Activated CD4-positive, alpha-beta memory T cell treated with anti-CD3 and anti-CD28 coated beads, Interleukin-2, amount 10 ng/mL, durations not matched to agents 7 days and 5 days (primary cell): ENCODE results near the gene RAB26. TPM values are rescaled to one million over a fixed set of nuclear protein-coding genes. Genes with fewer than 3 reads are reported as not detected.
"Not testable (repeated sequence)": the region's sequence is repeated elsewhere in the genome, so short reads cannot be mapped to it uniquely, and the experiment has no call there.

Experiments used
- CTCF ChIA-PET: fragments of 350-600 bp; sonication (Branson Sonifier 250); formaldehyde crosslinking; loops from one replicate; lab custom pipeline; 2021; ENCODE audit warnings: antibody characterized with exemption, inconsistent platforms; lab: Charles Lee
- POLR2A ChIA-PET: fragments of 350-600 bp; sonication (Branson Sonifier 250); formaldehyde crosslinking; loops from one replicate; lab custom pipeline; 2021; ENCODE audit warnings: antibody characterized with exemption; lab: Charles Lee
- DNase-seq: peaks from one replicate; pipeline ENCODE4 v3.0.0-alpha.2; 2020
- H3K27ac Mint-ChIP-seq: one replicate; pipeline ENCODE4 v1.8.0; 2021; ENCODE audit warnings: mild to moderate bottlenecking, mixed read lengths
- H3K27me3 Mint-ChIP-seq: one replicate; pipeline ENCODE4 v1.8.0; 2021; ENCODE audit warnings: mixed read lengths
- H3K36me3 Mint-ChIP-seq: one replicate; pipeline ENCODE4 v1.8.0; 2021; ENCODE audit warnings: low read depth, mixed read lengths
- H3K4me1 Mint-ChIP-seq: one replicate; pipeline ENCODE4 v1.8.0; 2021; ENCODE audit warnings: mixed read lengths
- H3K4me3 Mint-ChIP-seq: one replicate; pipeline ENCODE4 v1.8.0; 2021; ENCODE audit warnings: mild to moderate bottlenecking, mixed read lengths
- H3K9me3 Mint-ChIP-seq: one replicate; pipeline ENCODE4 v1.8.0; 2021; ENCODE audit warnings: mixed read lengths
- total RNA-seq, 2 experiments: library from RNA; stranded (reverse); gene quantifications; one replicate each; pipeline ENCODE4 v1.2.3, GENCODE V29; 2021

Gene RAB26
- total RNA-seq, 2 experiments from 2014 or later = 0.83 to 1.1 TPM

DNA sequence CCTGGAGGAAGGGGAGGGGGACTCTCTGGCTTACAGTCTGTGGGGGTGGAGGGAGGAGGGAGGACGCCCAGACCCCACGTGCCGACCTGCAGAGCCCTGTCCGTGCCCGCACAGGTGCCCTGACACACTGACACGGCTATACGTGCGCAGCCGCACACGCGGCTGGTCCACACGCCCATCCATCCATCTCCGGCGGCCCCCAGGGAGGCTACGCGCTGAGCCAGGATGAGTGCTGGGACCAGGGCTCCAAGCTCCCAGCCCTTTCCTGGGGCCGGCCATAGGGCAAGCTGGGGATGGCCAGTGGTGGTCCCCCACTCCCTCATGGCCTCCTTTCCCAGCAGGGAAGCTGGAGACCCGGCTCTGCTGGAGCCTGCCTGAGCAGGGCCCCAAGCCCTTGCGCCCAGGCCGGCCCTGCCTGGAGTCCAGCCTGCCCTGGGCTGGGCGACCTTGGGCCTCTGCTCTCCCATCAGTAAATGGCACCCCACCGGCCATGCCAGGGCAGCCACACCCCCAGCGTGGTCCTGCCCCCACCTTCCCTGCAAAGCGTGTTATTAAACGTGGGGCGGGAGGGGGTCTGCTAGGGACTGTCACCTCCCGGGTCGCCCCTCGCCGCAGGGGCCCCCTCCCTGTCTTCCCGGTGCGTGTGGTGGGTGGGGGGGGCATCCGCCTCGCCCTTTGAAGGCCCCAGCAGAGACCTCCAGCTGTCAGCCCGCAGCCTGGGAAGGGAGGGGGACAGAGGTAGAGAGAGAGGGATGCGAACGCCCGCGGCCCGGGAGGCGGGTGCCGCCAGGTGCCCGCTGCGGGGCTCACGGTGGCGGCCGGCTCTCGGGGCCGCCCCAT, 47.1 kb downstream of the RAB26 start:
- H3K4me3 Mint-ChIP-seq = no peak overlapping the region
- peaks cover 3% of the 10 kb centered on the region for H3K4me1 Mint-ChIP-seq
- DNase-seq = no peak
- POLR2A ChIA-PET = interaction anchor here (1.4 to 3.1 kb wide), 5 partner anchors 9 to 56 kb away, joined by 3 to 18 read pairs (median 6); partner anchors contain the start of genes ECI1, MLST8, PGP and TRAF7
- CTCF ChIA-PET = interaction anchor here (0.8 to 2.0 kb wide), 8 partner anchors 8 to 306 kb away, joined by 3 to 15 read pairs (median 4); partner anchors contain the start of genes ECI1 and TRAF7
- H3K27me3 Mint-ChIP-seq = peaks cover 47% of the 10 kb centered on the region
- H3K36me3 Mint-ChIP-seq = no peaks in the 10 kb centered on the region
- H3K9me3 Mint-ChIP-seq = no peaks in the 10 kb centered on the region
- H3K27ac Mint-ChIP-seq = no peak overlapping the region

DNA sequence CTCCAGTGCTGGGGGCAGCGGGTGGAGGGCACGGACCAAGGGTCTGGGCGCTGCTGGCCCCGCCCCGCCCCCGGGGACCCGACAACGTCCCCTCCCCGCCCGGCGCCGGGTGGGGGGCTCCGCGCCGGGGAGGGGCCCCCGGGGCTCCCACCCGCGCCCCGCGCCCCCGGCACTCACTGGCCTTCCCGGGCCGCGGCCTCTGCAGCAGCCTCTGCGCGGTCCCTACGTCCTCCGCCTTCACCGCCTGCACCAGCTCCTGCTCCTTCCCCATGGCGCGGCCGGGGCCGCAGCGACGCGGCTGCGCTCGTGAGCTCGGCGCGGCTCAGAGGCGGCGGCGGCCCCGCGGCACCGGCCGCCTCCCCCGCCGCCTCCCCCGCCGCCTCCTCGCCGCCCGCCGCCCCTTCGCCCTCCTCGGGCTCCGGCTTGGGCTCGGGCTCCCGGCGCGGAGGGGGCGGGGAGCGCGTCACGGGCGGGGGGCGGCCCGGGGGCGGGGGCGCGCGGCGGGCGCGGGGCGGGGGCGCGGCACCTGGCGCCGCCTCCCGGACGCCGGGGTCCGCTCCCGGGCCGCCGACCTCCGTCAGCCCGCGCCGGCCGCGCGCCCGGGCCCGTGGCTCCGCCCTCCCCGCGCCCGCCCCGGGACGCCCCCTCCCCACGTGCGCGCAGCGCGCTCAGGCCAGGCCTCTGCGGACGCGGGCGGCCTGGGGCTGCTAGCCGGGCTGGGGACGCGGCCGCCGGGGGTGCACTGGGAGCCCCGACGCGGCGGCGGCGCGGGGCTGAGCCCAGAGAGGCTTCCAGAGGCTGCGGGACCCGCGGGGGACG, 47.9 kb downstream of the RAB26 start, which contains the start of gene CASKIN1:
Gene CASKIN1 (minus strand): TSS at position 444 of the 819 bp plus-strand sequence. CDS start 173 bp downstream, at position 271.
- Mint-ChIP-seq H3K4me3 (no peak within 1 kb of the TSS), H3K27me3 (peaks cover 48% of the 10 kb centered on the region), H3K4me1 (peaks cover 3% of the 10 kb centered on the region), H3K9me3 (no peaks in the 10 kb centered on the region), H3K36me3 (no peaks in the 10 kb centered on the region), H3K27ac (no peak within 1 kb of the TSS)
- POLR2A ChIA-PET = interaction anchor here (1.5 to 1.9 kb wide), 2 partner anchors 25 to 41 kb away, joined by 3 to 6 read pairs; partner anchors contain the start of gene TRAF7
- CTCF ChIA-PET = no interaction called here
- DNase-seq = no peak

- ChIA-PET CTCF (no interaction called here), POLR2A (no interaction called here)
- no peak overlapping the region for H3K4me3 Mint-ChIP-seq
- peaks cover 3% of the 10 kb centered on the region for H3K4me1 Mint-ChIP-seq
- no peaks in the 10 kb centered on the region for H3K9me3 Mint-ChIP-seq
- no peaks in the 10 kb centered on the region for H3K36me3 Mint-ChIP-seq
- DNase-seq = no peak
- peaks cover 51% of the 10 kb centered on the region for H3K27me3 Mint-ChIP-seq
- no peak overlapping the region for H3K27ac Mint-ChIP-seq
These were observed 48.6 kb downstream of the RAB26 start for GRCh38 chr16:2196981-2197511.

GRCh38 chr16:2197765-2198164, 49.3 kb downstream of the RAB26 start:
- CTCF ChIA-PET = no interaction called here
- Mint-ChIP-seq H3K4me1 (peaks cover 3% of the 10 kb centered on the region), H3K4me3 (no peak overlapping the region), H3K27ac (no peak overlapping the region), H3K27me3 (peaks cover 50% of the 10 kb centered on the region), H3K36me3 (no peaks in the 10 kb centered on the region), H3K9me3 (no peaks in the 10 kb centered on the region)
- no peak for DNase-seq
- POLR2A ChIA-PET = no interaction called here

DNA sequence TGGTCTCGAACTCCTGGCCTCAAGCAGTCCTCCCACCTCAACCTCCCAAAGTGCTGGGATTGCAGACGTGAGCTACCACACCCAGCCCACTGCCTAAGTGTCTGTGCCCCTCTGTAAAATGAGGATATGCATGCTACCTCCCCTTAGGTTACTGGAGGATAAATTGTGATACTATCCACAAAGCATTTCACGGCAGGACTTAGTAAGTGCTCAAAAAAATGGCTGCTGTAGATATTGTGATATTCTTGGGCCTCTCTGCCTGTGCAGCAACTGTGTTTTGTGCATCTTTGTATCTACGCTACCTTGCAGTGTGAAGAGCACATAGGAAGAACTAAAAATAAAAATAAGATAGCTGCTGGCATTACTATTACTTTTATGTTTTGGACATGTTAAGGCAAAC, 49.9 kb downstream of the RAB26 start:
- Mint-ChIP-seq H3K27ac (no peak overlapping the region), H3K4me1 (peaks cover 3% of the 10 kb centered on the region), H3K27me3 (peaks cover 50% of the 10 kb centered on the region), H3K9me3 (no peaks in the 10 kb centered on the region), H3K36me3 (no peaks in the 10 kb centered on the region), H3K4me3 (no peak overlapping the region)
- CTCF ChIA-PET = no interaction called here
- POLR2A ChIA-PET = no interaction called here
- DNase-seq = no peak

- H3K27me3 Mint-ChIP-seq = peaks cover 48% of the 10 kb centered on the region
- no peak overlapping the region for H3K4me3 Mint-ChIP-seq
- CTCF ChIA-PET = interaction anchor here (0.7 kb wide), 1 partner anchor 17 kb away, joined by 3 read pairs; no protein-coding TSS in a partner anchor
- H3K27ac Mint-ChIP-seq = no peak overlapping the region
- H3K4me1 Mint-ChIP-seq = peaks cover 6% of the 10 kb centered on the region
- no peak for DNase-seq
- no peaks in the 10 kb centered on the region for H3K36me3 Mint-ChIP-seq
- POLR2A ChIA-PET = interaction anchor here (1.1 kb wide), 1 partner anchor 314 kb away, joined by 3 read pairs; the partner anchor contains the start of gene ATP6V0C
- H3K9me3 Mint-ChIP-seq = no peaks in the 10 kb centered on the region
These were observed 50.7 kb downstream of the RAB26 start for GRCh38 chr16:2199095-2199494.

GRCh38 chr16:2199621-2200139, 51.3 kb downstream of the RAB26 start:
- H3K4me1 Mint-ChIP-seq = peaks cover 10% of the 10 kb centered on the region
- CTCF ChIA-PET = no interaction called here

DNA sequence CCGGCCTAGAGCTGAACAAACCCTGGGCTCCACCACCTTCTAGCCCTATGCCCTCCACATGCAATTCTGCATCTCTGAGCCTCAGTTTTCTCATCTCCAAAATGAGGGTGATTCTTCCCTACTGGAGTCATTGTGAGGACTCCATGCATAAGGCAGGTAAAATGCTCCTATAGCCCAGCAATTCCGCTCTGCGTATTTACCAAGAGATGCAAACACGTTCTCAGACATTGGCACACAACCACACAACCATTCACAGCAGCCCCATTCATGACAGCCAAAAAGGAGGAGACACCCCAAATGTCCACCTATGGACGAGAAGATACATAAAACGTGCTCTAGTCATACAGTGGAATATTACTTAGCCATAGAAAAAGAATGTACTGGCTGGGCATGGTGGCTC, 51.9 kb downstream of the RAB26 start:
- no peak overlapping the region for H3K27ac Mint-ChIP-seq
- CTCF ChIA-PET = no interaction called here
- H3K4me3 Mint-ChIP-seq = no peak overlapping the region
- DNase-seq = no peak
- no peaks in the 10 kb centered on the region for H3K9me3 Mint-ChIP-seq
- peaks cover 37% of the 10 kb centered on the region for H3K27me3 Mint-ChIP-seq
- no peaks in the 10 kb centered on the region for H3K36me3 Mint-ChIP-seq
- peaks cover 9% of the 10 kb centered on the region for H3K4me1 Mint-ChIP-seq
- POLR2A ChIA-PET = interaction anchor here (0.7 to 1.1 kb wide), 2 partner anchors 10 to 313 kb away, joined by 3 read pairs; partner anchors contain the start of gene ATP6V0C

More at GRCh38 chr16:2199621-2200139, 51.3 kb downstream of the RAB26 start:
- Mint-ChIP-seq H3K9me3 (no peaks in the 10 kb centered on the region), H3K27ac (no peak overlapping the region), H3K27me3 (peaks cover 43% of the 10 kb centered on the region), H3K4me3 (no peak overlapping the region), H3K36me3 (no peaks in the 10 kb centered on the region)
- DNase-seq = no peak
- POLR2A ChIA-PET = interaction anchor here (0.7 to 1.1 kb wide), 2 partner anchors 10 to 314 kb away, joined by 3 read pairs; partner anchors contain the start of gene ATP6V0C

DNA sequence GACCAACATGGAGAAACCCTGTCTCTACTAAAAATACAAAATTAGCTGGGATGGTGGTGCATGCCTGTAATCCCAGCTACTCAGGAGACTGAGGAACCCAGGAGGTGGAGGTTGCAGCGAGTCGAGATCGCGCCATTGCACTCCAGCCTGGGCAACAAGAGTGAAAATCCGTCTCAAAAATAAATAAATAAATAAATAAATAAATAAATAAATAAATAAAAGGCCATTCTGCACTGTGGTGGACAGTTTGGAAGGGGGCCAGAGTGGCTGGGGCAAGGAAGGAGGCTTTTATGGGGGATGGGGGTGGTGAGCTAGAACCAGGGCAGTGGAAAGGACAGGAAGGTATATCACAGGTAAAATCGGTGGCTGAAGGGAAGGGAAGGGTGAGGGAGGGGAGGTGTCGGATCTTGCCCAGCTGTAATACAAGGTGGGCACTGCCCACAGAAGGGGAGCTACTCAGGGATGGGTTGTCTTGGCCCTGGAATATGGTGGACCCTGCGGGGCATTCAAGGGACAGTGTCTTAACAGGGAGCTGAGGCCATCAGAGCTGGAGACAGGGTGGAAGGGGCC, 54.8 kb downstream of the RAB26 start:
- ChIA-PET CTCF (interaction anchor here (0.7 kb wide), 1 partner anchor 48 kb away, joined by 3 read pairs; the partner anchor contains the start of gene TRAF7), POLR2A (interaction anchor here (3.6 to 4.7 kb wide), 3 partner anchors 9 to 48 kb away, joined by 18 to 43 read pairs (median 38); partner anchors contain the start of genes PGP and TRAF7)
- peaks cover 16% of the 10 kb centered on the region for H3K36me3 Mint-ChIP-seq
- H3K27ac Mint-ChIP-seq, H3K9me3 Mint-ChIP-seq, DNase-seq: not testable (repeated sequence)
- H3K27me3 Mint-ChIP-seq = peaks cover 21% of the 10 kb centered on the region
- H3K4me3 Mint-ChIP-seq = peak overlapping the region; percentile 56
- peaks cover 30% of the 10 kb centered on the region for H3K4me1 Mint-ChIP-seq

Other genes with a start within 250 kb of the RAB26 start
- gene HS3ST6, start 230.2 kb upstream of the RAB26 start, total RNA-seq = not detected
- gene MSRB1, start 205.4 kb upstream of the RAB26 start, total RNA-seq = 10 to 100 TPM; 17.9 TPM
- not detected for gene RPL3L, start 193.9 kb upstream of the RAB26 start, total RNA-seq
- gene NDUFB10, start 189.1 kb upstream of the RAB26 start, total RNA-seq = 100 to 1,000 TPM; 131 to 138 TPM
- gene RPS2, start 183.8 kb upstream of the RAB26 start, total RNA-seq = 1,000 to 10,000 TPM; 2,364 to 2,405 TPM
- not detected for gene RNF151, start 181.8 kb upstream of the RAB26 start, total RNA-seq
- gene TBL3, start 176.6 kb upstream of the RAB26 start, total RNA-seq = 10 to 100 TPM; 27.7 to 28.7 TPM
- gene NOXO1, start 167.2 kb upstream of the RAB26 start, total RNA-seq = under 1 TPM in 1 of 2 experiments, not detected in 1; 0.23 TPM
- 10 to 100 TPM; 29.1 to 32.0 TPM for gene GFER, start 164.4 kb upstream of the RAB26 start, total RNA-seq
- gene SYNGR3, start 158.7 kb upstream of the RAB26 start, total RNA-seq = 10 to 100 TPM; 12.3 to 12.6 TPM
- 10 to 100 TPM; 52.1 to 53.6 TPM for gene ZNF598, start 138.8 kb upstream of the RAB26 start, total RNA-seq
- gene NPW, start 128.8 kb upstream of the RAB26 start, total RNA-seq = under 1 TPM; 0.48 to 0.65 TPM
- gene NHERF2, start 121.7 kb upstream of the RAB26 start, total RNA-seq = under 1 TPM; 0.85 to 0.96 TPM
- 10 to 100 TPM; 22.5 to 24.5 TPM for gene NTHL1, start 100.8 kb upstream of the RAB26 start, total RNA-seq
- gene TSC2, start 100.6 kb upstream of the RAB26 start, total RNA-seq = 10 to 100 TPM; 88.4 to 90.1 TPM
- gene PKD1, start 12.7 kb upstream of the RAB26 start, total RNA-seq = 10 to 100 TPM; 60.5 to 69.6 TPM
- gene TRAF7, start 7.2 kb downstream of the RAB26 start, total RNA-seq = 10 to 100 TPM; 57.3 to 60.3 TPM
- 1 to 10 TPM in 1 of 2 experiments, under 1 TPM in 1; 0.18 to 1.4 TPM for gene CASKIN1, start 48.0 kb downstream of the RAB26 start, total RNA-seq
- gene MLST8, start 56.8 kb downstream of the RAB26 start, total RNA-seq = 10 to 100 TPM; 32.6 to 33.7 TPM
- 10 to 100 TPM; 10.3 to 12.5 TPM for gene BRICD5, start 62.2 kb downstream of the RAB26 start, total RNA-seq
- 10 to 100 TPM; 17.9 to 19.2 TPM for gene PGP, start 66.2 kb downstream of the RAB26 start, total RNA-seq
- gene E4F1, start 75.0 kb downstream of the RAB26 start, total RNA-seq = 10 to 100 TPM; 26.3 to 29.4 TPM
- gene DNASE1L2, start 87.8 kb downstream of the RAB26 start, total RNA-seq = 1 to 10 TPM; 2.0 to 2.3 TPM
- gene ECI1, start 103.0 kb downstream of the RAB26 start, total RNA-seq = 10 to 100 TPM; 43.0 to 44.8 TPM
- gene RNPS1, start 119.5 kb downstream of the RAB26 start, total RNA-seq = 100 to 1,000 TPM; 218 to 222 TPM
- gene ABCA3, start 192.1 kb downstream of the RAB26 start, total RNA-seq = 1 to 10 TPM; 8.3 to 8.7 TPM